MM.1S (cell line): ENCODE data around the gene CARS2.

Experiments
- EZH2 ChIP-seq: fragments of 300-600 bp; sonication (generic); optimal IDR thresholded peaks from 2 replicates; pipeline ENCODE3; 2017; ENCODE audit warnings: low read depth, mild to moderate bottlenecking, antibody characterized with exemption, low read length, mixed read lengths
- TF ChIP-seq, protein P1 (sequence below): fragments of 300-600 bp; sonication (generic); IDR thresholded peaks from 2 replicates; pipeline ENCODE4 v1.5.1; 2016; ENCODE audit warnings: antibody characterized with exemption, low read length, mixed read lengths

- TF ChIP-seq, protein P1, sequence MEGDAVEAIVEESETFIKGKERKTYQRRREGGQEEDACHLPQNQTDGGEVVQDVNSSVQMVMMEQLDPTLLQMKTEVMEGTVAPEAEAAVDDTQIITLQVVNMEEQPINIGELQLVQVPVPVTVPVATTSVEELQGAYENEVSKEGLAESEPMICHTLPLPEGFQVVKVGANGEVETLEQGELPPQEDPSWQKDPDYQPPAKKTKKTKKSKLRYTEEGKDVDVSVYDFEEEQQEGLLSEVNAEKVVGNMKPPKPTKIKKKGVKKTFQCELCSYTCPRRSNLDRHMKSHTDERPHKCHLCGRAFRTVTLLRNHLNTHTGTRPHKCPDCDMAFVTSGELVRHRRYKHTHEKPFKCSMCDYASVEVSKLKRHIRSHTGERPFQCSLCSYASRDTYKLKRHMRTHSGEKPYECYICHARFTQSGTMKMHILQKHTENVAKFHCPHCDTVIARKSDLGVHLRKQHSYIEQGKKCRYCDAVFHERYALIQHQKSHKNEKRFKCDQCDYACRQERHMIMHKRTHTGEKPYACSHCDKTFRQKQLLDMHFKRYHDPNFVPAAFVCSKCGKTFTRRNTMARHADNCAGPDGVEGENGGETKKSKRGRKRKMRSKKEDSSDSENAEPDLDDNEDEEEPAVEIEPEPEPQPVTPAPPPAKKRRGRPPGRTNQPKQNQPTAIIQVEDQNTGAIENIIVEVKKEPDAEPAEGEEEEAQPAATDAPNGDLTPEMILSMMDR = no peak
- TF ChIP-seq EZH2 = no peak
These were observed 69.9 kb downstream of the CARS2 start for GRCh38 chr13:110636053-110636475.
